Tibial nerve (tissue), 4 donors: ENCODE data around the gene NSG2. TPM values are rescaled to one million over a fixed set of nuclear protein-coding genes. Genes with fewer than 3 reads are reported as not detected.

Experiments
- DNase-seq, 2 donors: peaks; one replicate each; pipeline ENCODE4 v3.0.0-alpha.2; 2019; ENCODE audit warnings: low spot score in 2 of 2
- H3K27ac ChIP-seq, 4 donors: fragments of 200-600 bp; sonication (generic) in 3 of 4; one replicate each; pipeline ENCODE4 v1.5.1; 2017 to 2019; ENCODE audit warnings: mild to moderate bottlenecking in 1 of 4
- H3K27me3 ChIP-seq, 2 donors: fragments of 200-600 bp; sonication (generic) in 1 of 2; one replicate each; pipeline versions ENCODE4 v1.5.1 to v1.6.0; 2017 to 2019
- H3K36me3 ChIP-seq, 3 donors: fragments of 200-600 bp; sonication (generic); one replicate each; pipeline ENCODE4 v1.5.1; 2018 to 2019
- H3K4me1 ChIP-seq, 4 donors: fragments of 200-600 bp; sonication (generic) in 3 of 4; one replicate each; pipeline ENCODE4 v1.5.1; 2017 to 2019
- H3K4me3 ChIP-seq, 4 donors: fragments of 200-600 bp; sonication (generic) in 3 of 4; one replicate each; pipeline ENCODE4 v1.5.1; 2017 to 2019; ENCODE audit warnings: mild to moderate bottlenecking in 1 of 4, moderate library complexity in 1 of 4
- H3K9me3 ChIP-seq, 4 donors: fragments of 200-600 bp; sonication (generic) in 3 of 4; one replicate each; pipeline ENCODE4 v1.5.1; 2017 to 2019
- CTCF ChIP-seq, 5 experiments: fragments of 200-600 bp in 3 of 5; fragments of 450-650 bp in 2 of 5; sonication (generic) in 3 of 5; IDR thresholded peaks; one replicate each; pipeline ENCODE4 v1.5.1; 2016 to 2019; ENCODE audit warnings: antibody characterized with exemption in 5 of 5, mild to moderate bottlenecking in 3 of 5, moderate library complexity in 2 of 5
- EP300 ChIP-seq, 2 donors: sonication (generic); formaldehyde crosslinking; IDR thresholded peaks; one replicate each; pipeline ENCODE4 v1.6.1; 2017; ENCODE audit warnings: antibody characterized with exemption in 2 of 2, mild to moderate bottlenecking in 1 of 2
- POLR2A ChIP-seq, 2 donors: fragments of 450-650 bp; IDR thresholded peaks; one replicate each; pipeline ENCODE4 v1.6.1; 2017; ENCODE audit warnings: antibody characterized with exemption in 2 of 2, mild to moderate bottlenecking in 2 of 2, moderate library complexity in 2 of 2
- WGBS, 2 donors: methylation state at CpG; one replicate each; pipeline ENCODE4 v1.1.5; 2018; 5-methylcytosine and 5-hydroxymethylcytosine counted together
- total RNA-seq, 4 donors: library from RNA; depleted of rRNA; stranded (reverse); fragments of >200 nt; gene quantifications; one replicate each; pipeline ENCODE4 v1.1.0, GENCODE V29; 2016

NSG2 gene
- total RNA-seq, 4 donors from 2014 or later, result not detected

DNA sequence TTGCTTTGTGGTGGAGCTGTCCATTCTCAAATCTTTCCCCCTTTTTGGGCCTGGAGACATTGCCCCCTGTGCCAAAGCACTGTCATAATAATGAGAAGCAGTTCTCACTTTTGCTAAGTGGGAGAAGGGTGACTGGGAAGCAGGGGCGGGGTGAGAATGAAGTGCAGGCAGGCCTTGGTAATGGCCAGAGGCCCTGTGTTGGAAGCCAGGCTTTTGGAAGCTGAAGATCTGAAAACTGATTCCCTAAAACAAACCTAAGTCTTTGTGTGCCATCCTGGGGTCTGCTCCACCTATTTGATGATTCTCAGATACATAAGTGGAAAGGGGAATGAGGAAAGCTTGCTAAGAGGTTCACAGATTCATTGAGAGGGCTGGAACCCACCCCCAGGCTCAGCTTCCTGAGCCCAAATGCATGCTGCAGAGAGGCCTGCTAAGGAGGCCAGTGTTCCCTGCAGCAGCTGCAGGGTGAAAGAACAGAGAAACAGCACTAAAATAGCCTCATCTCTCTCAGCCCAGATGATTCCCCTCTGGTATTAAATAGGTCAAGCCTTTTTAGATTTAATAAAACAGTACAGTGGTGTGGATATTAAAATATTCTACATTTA lies 75.0 kb downstream of the NSG2 start:
- H3K27me3 ChIP-seq, result no peaks in the 10 kb centered on the region
- no peak overlapping the region for H3K27ac ChIP-seq
- no peak overlapping the region for H3K4me3 ChIP-seq
- peaks cover 0 to 7% (median 0%) of the 10 kb centered on the region in 4 donors for H3K4me1 ChIP-seq
- H3K36me3 ChIP-seq, result no peaks in the 10 kb centered on the region
- TF ChIP-seq POLR2A (IDR thresholded peaks at IDR 0.05), result no peak
- TF ChIP-seq CTCF (IDR thresholded peaks at IDR 0.05), result no peak
- no peak for TF ChIP-seq EP300 (IDR thresholded peaks at IDR 0.05)
- peaks cover 0 to 13% (median 0%) of the 10 kb centered on the region in 4 donors for H3K9me3 ChIP-seq
- WGBS, 2 donors, result 83 to 86% methylated on average over 1 of the region's 1 CpG
- DNase-seq, result no peak

DNA sequence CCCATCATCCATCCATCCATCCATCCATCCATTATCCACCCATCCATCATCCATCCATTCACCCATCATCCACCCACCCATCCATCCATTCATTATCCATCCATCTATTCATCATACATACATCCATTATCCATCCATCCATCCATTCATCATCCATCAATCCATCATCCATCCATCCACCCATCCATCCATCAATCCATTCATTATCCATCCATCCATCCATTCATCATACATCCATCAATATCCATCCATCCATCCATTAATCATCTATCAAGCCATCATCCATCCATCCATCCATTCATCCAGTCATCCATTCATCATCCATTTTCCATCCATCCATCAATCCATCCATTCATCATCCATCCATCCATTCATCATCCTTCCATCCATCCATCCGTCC lies 89.0 kb downstream of the NSG2 start:
- Histone ChIP-seq H3K4me1 (no peaks in the 10 kb centered on the region), H3K36me3 (no peaks in the 10 kb centered on the region), H3K27ac (no peak overlapping the region), H3K9me3 (peaks cover 0 to 11% (median 0%) of the 10 kb centered on the region in 4 donors), H3K4me3 (no peak overlapping the region), H3K27me3 (no peaks in the 10 kb centered on the region)
- 87 to 89% methylated on average over 1 of the region's 1 CpG for WGBS, 2 donors
- no peak for TF ChIP-seq POLR2A (IDR thresholded peaks at IDR 0.05)
- no peak for TF ChIP-seq CTCF (IDR thresholded peaks at IDR 0.05)
- no peak for TF ChIP-seq EP300 (IDR thresholded peaks at IDR 0.05)
- DNase-seq, result no peak

DNA sequence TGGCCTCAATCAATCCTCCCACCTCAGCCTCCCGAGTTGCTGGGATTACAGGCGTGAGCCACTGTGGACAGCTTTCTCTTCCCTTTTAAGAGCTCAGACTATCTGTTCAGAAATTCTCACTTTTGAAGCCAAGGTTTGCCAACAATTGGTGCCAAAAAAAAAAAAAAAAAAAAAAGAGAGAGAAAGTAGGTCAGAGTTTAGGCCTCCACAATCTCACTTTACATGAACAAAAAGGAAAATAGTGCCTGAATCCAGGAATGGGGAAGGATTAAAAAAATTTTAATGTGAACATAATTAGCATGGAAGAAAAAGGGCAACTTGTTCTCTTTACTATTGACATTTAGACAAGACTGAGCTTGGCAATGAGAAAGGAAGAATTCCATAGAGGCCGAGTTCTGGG lies 94.1 kb downstream of the NSG2 start:
- no peaks in the 10 kb centered on the region for H3K4me1 ChIP-seq
- H3K36me3 ChIP-seq, result no peaks in the 10 kb centered on the region
- 36 to 40% methylated on average over 3 of the region's 3 CpGs for WGBS, 2 donors
- H3K9me3 ChIP-seq, result no peaks in the 10 kb centered on the region
- no peaks in the 10 kb centered on the region for H3K27me3 ChIP-seq
- no peak overlapping the region for H3K27ac ChIP-seq
- H3K4me3 ChIP-seq, result no peak overlapping the region
- DNase-seq, result no peak
- TF ChIP-seq POLR2A (IDR thresholded peaks at IDR 0.05), result no peak
- no peak for TF ChIP-seq CTCF (IDR thresholded peaks at IDR 0.05)
- TF ChIP-seq EP300 (IDR thresholded peaks at IDR 0.05), result no peak

DNA sequence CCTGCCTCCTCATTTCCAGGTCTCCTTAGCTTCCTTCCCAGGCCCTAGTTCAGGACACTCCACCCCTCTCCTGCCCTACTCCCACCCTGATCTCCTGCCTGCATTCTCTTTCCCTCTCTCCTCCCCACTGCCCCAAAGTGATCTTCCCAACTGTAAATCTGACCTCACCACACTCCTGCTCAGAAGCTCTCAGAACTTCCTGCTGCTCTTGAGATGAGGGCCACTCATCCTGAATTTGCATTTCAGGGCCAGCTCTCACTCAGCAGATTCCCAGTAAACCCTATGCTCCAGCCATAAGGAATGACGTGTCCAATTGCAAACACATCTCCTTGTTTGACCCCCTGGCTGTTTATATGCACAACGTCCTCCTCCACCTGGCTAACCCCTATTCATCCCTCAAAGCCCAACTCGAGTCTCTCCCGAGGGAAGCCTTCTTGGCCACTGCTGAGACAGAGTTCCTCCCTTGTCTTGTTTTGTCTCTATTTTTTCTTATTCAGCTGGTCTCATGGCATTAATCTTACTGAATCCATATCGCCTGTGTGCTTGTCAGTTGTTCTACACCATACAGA lies 95.0 kb downstream of the NSG2 start:
- 73 to 74% methylated on average over 5 of the region's 5 CpGs for WGBS, 2 donors
- H3K9me3 ChIP-seq, result no peaks in the 10 kb centered on the region
- H3K27ac ChIP-seq, result no peak overlapping the region
- no peaks in the 10 kb centered on the region for H3K27me3 ChIP-seq
- no peaks in the 10 kb centered on the region for H3K36me3 ChIP-seq
- DNase-seq, result no peak
- no peaks in the 10 kb centered on the region for H3K4me1 ChIP-seq
- TF ChIP-seq CTCF (IDR thresholded peaks at IDR 0.05) (no peak), POLR2A (IDR thresholded peaks at IDR 0.05) (no peak), EP300 (IDR thresholded peaks at IDR 0.05) (no peak)
- no peak overlapping the region for H3K4me3 ChIP-seq

- H3K27me3 ChIP-seq, result no peaks in the 10 kb centered on the region
- no peaks in the 10 kb centered on the region for H3K36me3 ChIP-seq
- H3K9me3 ChIP-seq, result no peaks in the 10 kb centered on the region
- H3K27ac ChIP-seq, result no peak overlapping the region
- DNase-seq, result no peak
- H3K4me1 ChIP-seq, result no peaks in the 10 kb centered on the region
- 76% methylated on average over 6 of the region's 6 CpGs for WGBS, 2 donors
- TF ChIP-seq CTCF (IDR thresholded peaks at IDR 0.05), result no peak
- no peak for TF ChIP-seq POLR2A (IDR thresholded peaks at IDR 0.05)
- no peak for TF ChIP-seq EP300 (IDR thresholded peaks at IDR 0.05)
- H3K4me3 ChIP-seq, result no peak overlapping the region
Observed at GRCh38 chr5:174141398-174141797, 95.9 kb downstream of the NSG2 start.
